MM.1S (cell line): ENCODE data around the gene CEACAM7.

ENCODE experiments used
- DNase-seq: peaks from one replicate; pipeline ENCODE4 v3.0.0-alpha.2; 2015
- H2AFZ ChIP-seq: fragments of 300-600 bp; sonication (generic); 2 replicates; pipeline ENCODE4 v1.6.0; 2016; ENCODE audit warnings: antibody characterized with exemption, low read length
- H3F3A ChIP-seq: fragments of 300-600 bp; sonication (generic); 2 replicates; pipeline ENCODE4 v1.6.1; 2016; ENCODE audit warnings: mild to moderate bottlenecking, antibody characterized with exemption, low read length, moderate library complexity, mixed read lengths; ENCODE audit not compliant: insufficient read depth
- H3K27ac ChIP-seq: fragments of 300-600 bp; sonication (generic); 2 replicates; pipeline ENCODE4 v1.5.1; 2016; ENCODE audit warnings: mild to moderate bottlenecking, low read length
- H3K27me3 ChIP-seq: fragments of 300-600 bp; sonication (generic); replicated peaks from 2 replicates; pipeline ENCODE4 v1.6.0; 2016; ENCODE audit warnings: low read length; ENCODE audit not compliant: insufficient read depth
- H3K36me3 ChIP-seq: fragments of 300-600 bp; sonication (generic); replicated peaks from 2 replicates; pipeline ENCODE4 v1.6.1; 2016; ENCODE audit warnings: mild to moderate bottlenecking, low read length, mixed read lengths; ENCODE audit not compliant: insufficient read depth
- H3K4me1 ChIP-seq: fragments of 300-600 bp; sonication (generic); 2 replicates; pipeline ENCODE4 v1.6.1; 2016; ENCODE audit warnings: low read length, mixed read lengths
- H3K4me2 ChIP-seq: fragments of 300-600 bp; sonication (generic); 2 replicates; pipeline ENCODE4 v1.6.0; 2016; ENCODE audit warnings: low read depth, low read length
- H3K4me3 ChIP-seq: fragments of 300-600 bp; sonication (generic); 2 replicates; pipeline ENCODE4 v1.5.1; 2016; ENCODE audit warnings: low read length, mixed read lengths
- H3K79me2 ChIP-seq: fragments of 300-600 bp; sonication (generic); 2 replicates; pipeline ENCODE4 v1.6.1; 2016; ENCODE audit warnings: mixed run types, low read length, mixed read lengths
- H3K9ac ChIP-seq: fragments of 300-600 bp; sonication (generic); 2 replicates; pipeline ENCODE4 v1.6.1; 2016; ENCODE audit warnings: low read length, mixed read lengths
- H3K9me2 ChIP-seq: fragments of 300-600 bp; sonication (generic); replicated peaks from 2 replicates; pipeline ENCODE4 v1.6.1; 2016; ENCODE audit warnings: mild to moderate bottlenecking, low read length, mixed read lengths; ENCODE audit not compliant: insufficient read depth
- H3K9me3 ChIP-seq: fragments of 300-600 bp; sonication (generic); replicated peaks from 2 replicates; pipeline ENCODE4 v1.6.1; 2016; ENCODE audit warnings: mild to moderate bottlenecking, low read length, mixed read lengths; ENCODE audit not compliant: insufficient read depth
- H4K20me1 ChIP-seq: fragments of 300-600 bp; sonication (generic); 2 replicates; pipeline ENCODE4 v1.6.1; 2016; ENCODE audit warnings: mild to moderate bottlenecking, low read length, moderate library complexity, mixed read lengths; ENCODE audit not compliant: insufficient read depth
- EZH2 ChIP-seq: fragments of 300-600 bp; sonication (generic); optimal IDR thresholded peaks from 2 replicates; pipeline ENCODE3; 2017; ENCODE audit warnings: low read depth, mild to moderate bottlenecking, antibody characterized with exemption, low read length, mixed read lengths
- EZH2phosphoT487 ChIP-seq: fragments of 300-600 bp; sonication (generic); IDR thresholded peaks from 2 replicates; pipeline ENCODE4 v1.6.1; 2018; ENCODE audit warnings: antibody characterized with exemption, low read length
- TF ChIP-seq, protein P1 (sequence below): fragments of 300-600 bp; sonication (generic); IDR thresholded peaks from 2 replicates; pipeline ENCODE4 v1.5.1; 2016; ENCODE audit warnings: antibody characterized with exemption, low read length, mixed read lengths

The CEACAM7 gene

DNA sequence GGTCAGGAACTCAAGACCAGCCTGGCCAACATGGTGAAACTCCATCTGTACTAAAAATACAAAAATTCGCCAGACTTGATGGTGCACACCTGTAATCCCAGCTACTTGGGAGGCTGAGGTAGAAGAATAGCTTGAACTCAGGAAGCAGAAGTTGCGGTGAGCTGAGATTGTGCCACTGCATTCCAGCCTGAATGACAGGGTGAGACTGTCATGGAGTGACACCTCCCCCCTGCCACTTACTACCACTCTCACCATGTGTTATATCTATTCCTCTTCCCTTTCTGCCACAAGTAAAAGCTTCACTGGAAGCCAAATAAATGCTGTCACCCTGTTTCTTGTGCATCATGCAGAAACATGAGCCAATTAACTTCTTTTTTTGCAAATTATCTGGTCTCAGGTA is 50.6 kb downstream of the CEACAM7 start:
- H3K79me2 ChIP-seq: no peaks in the 10 kb centered on the region
- no peak overlapping the region for H3K27ac ChIP-seq
- no peak for DNase-seq
- H3K9ac ChIP-seq: no peak overlapping the region
- H3K9me2 ChIP-seq: no peaks in the 10 kb centered on the region
- no peaks in the 10 kb centered on the region for H3F3A ChIP-seq
- H3K27me3 ChIP-seq: peaks cover 56% of the 10 kb centered on the region
- no peaks in the 10 kb centered on the region for H3K36me3 ChIP-seq
- TF ChIP-seq, protein P1, sequence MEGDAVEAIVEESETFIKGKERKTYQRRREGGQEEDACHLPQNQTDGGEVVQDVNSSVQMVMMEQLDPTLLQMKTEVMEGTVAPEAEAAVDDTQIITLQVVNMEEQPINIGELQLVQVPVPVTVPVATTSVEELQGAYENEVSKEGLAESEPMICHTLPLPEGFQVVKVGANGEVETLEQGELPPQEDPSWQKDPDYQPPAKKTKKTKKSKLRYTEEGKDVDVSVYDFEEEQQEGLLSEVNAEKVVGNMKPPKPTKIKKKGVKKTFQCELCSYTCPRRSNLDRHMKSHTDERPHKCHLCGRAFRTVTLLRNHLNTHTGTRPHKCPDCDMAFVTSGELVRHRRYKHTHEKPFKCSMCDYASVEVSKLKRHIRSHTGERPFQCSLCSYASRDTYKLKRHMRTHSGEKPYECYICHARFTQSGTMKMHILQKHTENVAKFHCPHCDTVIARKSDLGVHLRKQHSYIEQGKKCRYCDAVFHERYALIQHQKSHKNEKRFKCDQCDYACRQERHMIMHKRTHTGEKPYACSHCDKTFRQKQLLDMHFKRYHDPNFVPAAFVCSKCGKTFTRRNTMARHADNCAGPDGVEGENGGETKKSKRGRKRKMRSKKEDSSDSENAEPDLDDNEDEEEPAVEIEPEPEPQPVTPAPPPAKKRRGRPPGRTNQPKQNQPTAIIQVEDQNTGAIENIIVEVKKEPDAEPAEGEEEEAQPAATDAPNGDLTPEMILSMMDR: no peak
- TF ChIP-seq EZH2: no peak
- no peak for TF ChIP-seq EZH2phosphoT487
- no peaks in the 10 kb centered on the region for H4K20me1 ChIP-seq
- no peak overlapping the region for H2AFZ ChIP-seq
- no peaks in the 10 kb centered on the region for H3K4me1 ChIP-seq
- no peak overlapping the region for H3K4me3 ChIP-seq
- H3K9me3 ChIP-seq: no peaks in the 10 kb centered on the region
- H3K4me2 ChIP-seq: no peak overlapping the region

DNA sequence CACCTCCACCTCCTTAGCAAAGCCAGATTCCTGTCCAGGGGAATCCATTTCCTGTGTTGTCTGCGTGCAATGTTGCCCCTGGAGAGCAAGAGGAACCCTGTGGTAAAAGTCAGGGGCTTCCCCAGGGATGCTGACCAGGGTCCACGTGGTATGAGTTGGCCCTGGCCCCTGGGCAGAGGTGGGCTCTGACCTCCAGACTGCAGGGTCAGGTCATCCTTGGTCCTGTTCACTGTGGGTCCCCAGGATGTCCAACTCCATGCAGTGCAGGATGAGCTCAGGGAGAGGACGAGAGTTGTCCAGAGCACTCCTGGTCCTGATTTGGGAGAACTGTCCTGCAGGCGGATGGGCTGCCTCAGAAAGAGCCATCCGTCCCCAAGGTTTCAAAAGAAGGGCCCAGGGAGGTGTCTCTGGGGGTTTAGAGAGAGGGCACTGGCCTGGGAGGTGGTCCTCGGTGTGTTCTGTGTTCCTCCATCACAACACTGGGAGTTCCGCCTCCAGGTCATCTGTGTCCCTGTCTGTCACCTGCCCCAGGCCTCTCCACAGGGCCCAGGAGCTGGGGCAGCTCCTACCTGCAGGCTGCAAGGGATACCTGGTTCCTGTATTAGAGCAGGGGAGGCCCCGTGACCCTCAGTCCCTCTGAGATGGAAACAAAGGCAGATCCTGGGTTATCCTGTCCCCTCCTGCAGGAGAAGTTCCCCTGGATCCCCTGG is 59.9 kb downstream of the CEACAM7 start:
- Histone ChIP-seq H3K4me1 (no peaks in the 10 kb centered on the region), H3F3A (no peaks in the 10 kb centered on the region), H3K9me3 (no peaks in the 10 kb centered on the region), H3K4me3 (no peak overlapping the region), H4K20me1 (no peaks in the 10 kb centered on the region), H3K9ac (no peak overlapping the region), H3K9me2 (no peaks in the 10 kb centered on the region), H3K79me2 (no peaks in the 10 kb centered on the region), H2AFZ (no peak overlapping the region), H3K4me2 (no peak overlapping the region), H3K27ac (no peak overlapping the region), H3K36me3 (no peaks in the 10 kb centered on the region), H3K27me3 (peaks cover 82% of the 10 kb centered on the region)
- DNase-seq: no peak
- TF ChIP-seq EZH2phosphoT487: no peak
- TF ChIP-seq, protein P1: no peak
- no peak for TF ChIP-seq EZH2

DNA sequence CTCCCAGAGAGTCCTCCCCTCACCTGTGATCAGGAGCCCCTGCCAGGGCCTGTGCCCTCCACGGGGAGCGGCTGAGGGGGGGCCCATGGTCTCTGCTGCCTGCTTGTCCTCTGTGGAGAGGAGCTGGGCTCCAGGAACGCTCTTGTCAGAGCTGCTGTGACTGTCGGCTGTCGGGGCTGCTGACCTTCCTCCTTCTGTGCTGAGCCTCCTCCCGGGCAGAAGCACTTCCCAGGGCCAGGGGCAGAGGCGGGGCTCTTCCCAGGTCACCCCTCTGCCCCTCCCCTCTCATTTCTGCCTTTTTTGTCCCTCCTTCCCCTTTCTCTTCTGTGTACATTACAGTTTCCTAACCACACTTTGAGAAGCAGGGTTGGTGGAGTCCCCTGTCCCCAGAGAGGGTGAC is 61.2 kb downstream of the CEACAM7 start, which contains the start of gene CEACAM4:
Gene CEACAM4 (minus strand): TSS at position 198 of the 400 bp plus-strand sequence. CDS start 111 bp downstream, at position 87.
- TF ChIP-seq EZH2 (no peak), EZH2phosphoT487 (no peak)
- TF ChIP-seq, protein P1: no peak
- no peak within 1 kb of the TSS for H3K4me3 ChIP-seq
- no peak for DNase-seq
- H3K9ac ChIP-seq: no peak within 1 kb of the TSS
- H4K20me1 ChIP-seq: no peaks in the 10 kb centered on the region
- no peaks in the 10 kb centered on the region for H3K36me3 ChIP-seq
- no peaks in the 10 kb centered on the region for H3K9me3 ChIP-seq
- H3K79me2 ChIP-seq: no peaks in the 10 kb centered on the region
- no peaks in the 10 kb centered on the region for H3K4me1 ChIP-seq
- H3K4me2 ChIP-seq: no peak within 1 kb of the TSS
- no peak within 1 kb of the TSS for H2AFZ ChIP-seq
- H3K27me3 ChIP-seq: peaks cover 93% of the 10 kb centered on the region
- H3K27ac ChIP-seq: no peak within 1 kb of the TSS
- H3K9me2 ChIP-seq: no peaks in the 10 kb centered on the region
- no peaks in the 10 kb centered on the region for H3F3A ChIP-seq
